GM21825 (cell line): ENCODE results near the gene FLRT2.

ENCODE experiments used
- ATAC-seq: cut with Tn5 transposase; IDR thresholded peaks from one replicate; pipeline ENCODE4 v1.9.1; 2021; ENCODE audit warnings: mild to moderate bottlenecking, moderate library complexity; ENCODE audit not compliant: unreplicated experiment

Gene FLRT2

DNA sequence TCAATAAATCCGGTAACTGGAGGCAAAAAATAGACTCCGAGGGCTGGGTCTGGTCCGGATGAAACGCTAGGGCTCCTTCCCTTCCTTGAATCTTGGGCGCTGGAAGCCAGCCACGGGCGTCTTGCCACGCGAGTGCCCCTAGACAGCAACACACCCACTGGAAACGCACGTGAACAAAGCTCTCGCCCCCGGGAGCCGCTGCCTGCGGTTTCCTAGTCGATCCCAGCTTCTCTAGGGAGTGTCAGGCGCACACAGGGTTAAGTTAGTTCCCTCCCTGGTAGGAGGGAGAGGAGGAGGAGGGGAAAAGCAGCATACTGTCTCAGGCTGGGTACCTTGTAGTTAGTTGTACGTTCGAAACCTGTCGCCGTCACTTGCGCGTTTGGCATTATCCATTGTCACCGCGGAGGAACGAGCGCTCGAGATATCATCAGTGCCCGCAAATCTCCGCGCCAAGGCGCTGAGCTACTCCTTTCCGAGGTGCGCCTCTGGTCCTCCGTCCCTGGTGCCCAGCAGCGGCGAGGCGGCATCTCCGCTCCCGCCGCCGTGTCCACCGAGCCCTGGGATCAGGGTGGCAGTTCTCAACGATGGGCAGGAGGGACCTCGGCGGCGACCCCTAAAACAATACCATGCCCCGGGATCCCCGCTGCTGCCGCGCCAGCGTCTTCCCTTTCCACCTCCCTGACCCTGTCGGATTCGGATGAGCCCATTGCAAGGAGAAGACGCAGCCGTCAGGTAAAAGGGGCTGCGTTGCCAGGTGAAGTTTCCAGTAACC lies at the start of gene FLRT2:
FLRT2 (plus strand) TSS at position 342 of the 772 bp plus-strand sequence. CDS start 91,371 bp downstream, outside the sequence.
- ATAC-seq, result no peak

DNA sequence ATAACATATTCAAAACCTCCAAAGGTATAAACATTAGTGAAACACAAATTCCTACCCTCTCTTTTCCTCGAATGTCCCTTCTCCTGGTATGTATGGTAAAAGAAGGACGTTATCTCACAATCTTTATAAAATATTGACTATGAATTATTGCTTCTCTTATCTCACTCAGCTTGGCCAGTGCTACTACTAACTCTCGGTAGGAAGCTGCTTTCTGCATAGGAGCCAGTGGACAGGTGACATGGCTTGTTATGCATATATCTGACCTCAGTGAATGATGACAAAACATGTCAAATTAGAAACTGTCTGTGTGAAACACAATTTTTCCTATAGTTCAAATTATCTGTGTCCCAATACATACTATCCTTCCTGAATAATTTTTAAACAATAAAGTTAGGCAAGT lies 48.5 kb upstream of the FLRT2 start:
- no peak for ATAC-seq

GRCh38 chr14:85482552-85482951 lies 47.4 kb upstream of the FLRT2 start:
- ATAC-seq, result no peak

GRCh38 chr14:85483037-85483436 lies 46.9 kb upstream of the FLRT2 start:
- no peak for ATAC-seq

GRCh38 chr14:85483652-85484051 lies 46.3 kb upstream of the FLRT2 start:
- ATAC-seq, result no peak

- no peak for ATAC-seq
Observed at GRCh38 chr14:85487215-85487614, 42.7 kb upstream of the FLRT2 start.

DNA sequence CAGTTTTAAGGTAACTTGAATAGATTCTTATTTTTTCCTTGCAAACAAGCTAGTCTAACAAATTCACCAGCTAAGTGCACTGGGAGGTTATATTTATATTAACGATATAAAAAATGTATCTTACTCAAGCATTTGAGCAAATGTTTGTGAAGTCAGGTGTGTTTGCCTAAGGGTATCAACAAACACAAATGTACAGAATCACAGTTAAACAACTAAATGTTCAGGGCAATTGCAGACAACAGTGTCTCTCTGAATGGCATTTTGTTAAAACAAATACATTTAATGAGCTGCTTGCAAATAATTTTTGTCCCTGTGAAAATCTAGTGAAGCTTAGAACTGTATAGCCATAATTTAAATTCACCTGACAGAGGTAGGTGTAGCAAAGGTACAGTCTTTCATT lies 28.2 kb upstream of the FLRT2 start:
- ATAC-seq, result no peak

DNA sequence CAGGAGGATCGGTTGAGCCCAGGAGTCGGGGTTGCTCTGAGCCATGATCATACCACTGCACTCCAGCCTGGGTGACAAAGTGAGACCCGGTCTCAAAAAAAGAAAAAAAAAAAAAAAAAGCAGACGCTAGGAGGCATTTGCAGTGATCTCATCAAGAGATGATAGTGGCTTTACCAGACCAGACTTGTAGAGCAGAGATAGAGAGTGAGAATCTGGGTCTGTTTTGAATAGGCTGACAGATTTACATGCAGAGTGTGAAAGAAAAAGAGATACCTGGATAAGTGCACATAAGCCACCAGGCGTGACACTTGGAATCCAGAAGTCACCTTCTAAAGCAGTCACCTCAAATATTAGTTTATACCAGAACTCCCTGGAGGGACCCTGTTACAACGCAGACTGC lies 21.1 kb upstream of the FLRT2 start:
- no peak for ATAC-seq

DNA sequence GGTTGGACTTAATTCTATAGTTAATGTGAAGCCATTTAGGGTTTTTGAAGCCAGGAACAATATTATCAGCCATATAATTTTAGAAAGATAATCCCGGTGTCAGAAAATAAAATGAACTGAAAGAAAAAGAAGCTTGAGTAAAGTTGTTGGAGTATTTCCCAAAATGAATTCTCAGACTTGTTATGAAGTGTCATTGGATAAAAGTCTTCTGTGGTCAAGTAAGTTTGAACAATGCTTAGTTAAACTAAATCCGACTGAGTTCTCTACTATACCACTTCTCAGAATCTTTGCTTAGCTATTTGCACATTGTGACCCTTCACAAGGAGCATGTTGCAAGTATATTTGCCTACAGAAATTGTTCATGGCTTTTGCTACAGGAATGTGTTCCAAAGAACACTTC lies 17.5 kb upstream of the FLRT2 start:
- ATAC-seq, result no peak

- ATAC-seq, result no peak
Observed at GRCh38 chr14:85514487-85514886, 15.5 kb upstream of the FLRT2 start.

DNA sequence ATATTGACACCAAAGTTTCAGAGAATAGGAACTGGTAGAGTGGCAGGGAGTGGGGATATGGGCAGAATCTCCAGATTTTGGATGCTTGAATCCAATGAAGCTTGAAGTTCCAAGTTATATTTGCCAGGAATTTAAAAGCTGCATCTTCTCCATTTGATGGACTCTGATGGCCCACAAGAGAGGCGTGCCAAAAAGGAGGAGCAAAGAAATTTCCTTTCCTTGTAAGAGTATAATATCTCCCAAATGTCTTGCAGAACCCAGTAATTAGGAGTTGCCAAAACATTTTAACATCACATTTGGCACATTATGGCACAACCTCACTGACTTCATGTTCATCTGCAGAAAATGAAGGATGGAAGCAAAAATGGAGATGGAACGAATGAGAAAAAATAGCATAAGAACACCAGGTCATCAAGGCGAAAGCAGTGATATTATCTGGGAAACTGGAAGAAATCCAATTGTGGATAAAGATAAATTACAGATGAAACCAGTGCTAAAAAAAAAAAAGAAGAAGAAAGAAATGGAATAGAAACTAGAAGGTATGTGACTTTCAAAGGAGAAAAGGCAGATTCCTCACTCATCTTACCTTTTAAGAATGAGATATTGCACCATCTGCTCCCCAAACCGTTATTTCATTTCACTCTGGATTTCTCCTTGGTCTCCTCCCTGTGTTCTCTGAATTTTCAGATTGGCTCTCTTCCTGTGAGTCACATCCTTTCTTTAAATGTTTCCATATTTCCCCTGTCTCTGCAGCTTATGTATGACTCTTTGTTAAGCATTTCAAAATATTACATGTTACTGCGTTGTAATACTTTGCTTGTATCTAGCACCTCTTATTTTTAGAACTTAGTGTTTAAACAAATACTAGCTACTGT lies 13.5 kb upstream of the FLRT2 start:
- ATAC-seq, result no peak

DNA sequence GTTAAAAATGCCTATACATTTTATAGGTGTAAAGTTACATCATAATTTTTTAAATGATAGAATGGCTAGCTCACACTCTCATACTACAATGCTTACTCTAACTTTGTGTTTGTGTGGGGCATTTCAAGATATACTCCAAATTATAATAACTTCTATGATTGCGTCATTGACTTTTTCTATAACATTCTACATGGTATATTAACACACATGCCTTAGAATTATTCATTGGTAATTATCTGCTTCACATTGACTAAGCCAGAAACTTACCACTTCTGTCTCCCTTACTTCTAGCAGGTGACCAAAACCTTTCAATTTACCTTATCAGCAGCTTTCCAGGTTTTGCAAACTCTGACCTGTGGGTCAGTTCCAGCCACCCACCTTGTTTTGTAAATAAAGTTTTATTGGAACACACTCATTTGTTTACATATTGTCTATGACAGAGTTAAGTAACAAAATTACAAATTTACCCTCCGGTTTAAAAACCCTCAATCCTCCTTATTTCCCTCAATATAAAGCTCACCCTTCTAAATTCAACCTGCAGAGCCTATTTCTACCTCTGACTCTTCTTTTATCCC lies 12.7 kb upstream of the FLRT2 start:
- no peak for ATAC-seq

- no peak for ATAC-seq
Observed at GRCh38 chr14:85519661-85520305, 10.2 kb upstream of the FLRT2 start.

DNA sequence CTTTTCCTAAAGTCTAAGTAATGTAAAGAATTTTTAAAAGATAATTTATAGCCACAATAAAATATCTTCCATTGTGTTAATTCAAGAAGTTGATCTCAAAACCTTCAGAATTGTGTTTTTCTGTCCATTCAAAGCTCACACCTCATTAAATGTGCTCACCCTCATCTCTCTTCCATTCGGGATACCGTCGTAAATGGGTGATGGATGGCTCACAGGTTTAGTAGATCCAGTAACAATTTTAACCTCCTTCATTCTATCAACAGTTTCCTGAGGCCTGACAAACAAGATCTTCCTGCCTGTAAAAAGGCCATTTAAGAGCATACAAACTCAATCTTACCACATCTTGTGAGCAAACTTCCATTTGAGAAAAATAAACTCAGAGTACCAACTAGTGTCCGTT lies 9.4 kb upstream of the FLRT2 start:
- no peak for ATAC-seq

DNA sequence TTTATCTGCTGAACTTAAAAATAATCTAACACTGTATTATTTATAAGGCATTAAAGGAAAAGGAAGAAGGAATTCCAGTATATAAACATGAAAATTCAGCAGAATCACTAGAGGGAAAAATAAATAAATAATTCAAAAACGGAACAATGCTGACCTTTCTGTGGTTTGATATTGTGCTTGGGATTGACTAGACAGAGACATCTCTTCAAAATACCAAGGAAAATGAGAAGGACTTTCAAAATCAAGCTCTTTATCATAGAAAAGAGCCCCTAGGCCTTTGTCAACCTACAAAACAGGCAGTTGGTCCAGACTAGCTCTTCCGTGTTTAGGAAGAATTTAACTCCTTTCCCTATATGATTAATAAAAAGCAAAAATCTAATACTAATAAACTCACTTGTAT lies 6.3 kb upstream of the FLRT2 start:
- no peak for ATAC-seq

- no peak for ATAC-seq
Observed at GRCh38 chr14:85527006-85527405, 2.9 kb upstream of the FLRT2 start.

DNA sequence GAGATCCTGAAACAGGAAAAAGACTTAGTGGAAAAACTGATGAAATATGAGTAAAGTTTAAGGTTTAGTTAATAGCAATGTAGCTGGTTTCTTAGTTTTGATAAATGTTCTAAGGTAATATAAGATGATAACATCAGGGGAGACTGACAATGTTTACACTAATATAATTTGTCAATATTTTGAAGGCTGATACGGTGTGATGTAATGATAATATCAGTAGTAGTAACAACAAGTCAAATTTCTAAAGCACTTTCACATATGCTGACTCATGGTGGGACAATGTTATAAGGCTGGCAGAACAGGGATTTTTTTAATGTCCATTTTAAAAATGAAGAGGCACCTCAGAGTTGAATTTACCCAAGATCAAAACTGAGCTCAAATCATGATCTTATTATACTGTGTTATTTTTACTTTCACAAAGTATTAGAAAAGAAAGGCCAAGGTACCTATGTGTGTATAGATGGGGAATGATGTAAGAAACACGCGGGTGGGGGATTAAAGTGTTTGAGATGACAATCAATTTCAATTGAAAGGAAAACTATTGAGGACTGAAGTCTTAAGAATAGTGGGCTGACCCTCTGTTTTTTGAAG lies 2.4 kb upstream of the FLRT2 start:
- no peak for ATAC-seq

GRCh38 chr14:85528080-85528896 lies 1.7 kb upstream of the FLRT2 start:
- ATAC-seq, result no peak

DNA sequence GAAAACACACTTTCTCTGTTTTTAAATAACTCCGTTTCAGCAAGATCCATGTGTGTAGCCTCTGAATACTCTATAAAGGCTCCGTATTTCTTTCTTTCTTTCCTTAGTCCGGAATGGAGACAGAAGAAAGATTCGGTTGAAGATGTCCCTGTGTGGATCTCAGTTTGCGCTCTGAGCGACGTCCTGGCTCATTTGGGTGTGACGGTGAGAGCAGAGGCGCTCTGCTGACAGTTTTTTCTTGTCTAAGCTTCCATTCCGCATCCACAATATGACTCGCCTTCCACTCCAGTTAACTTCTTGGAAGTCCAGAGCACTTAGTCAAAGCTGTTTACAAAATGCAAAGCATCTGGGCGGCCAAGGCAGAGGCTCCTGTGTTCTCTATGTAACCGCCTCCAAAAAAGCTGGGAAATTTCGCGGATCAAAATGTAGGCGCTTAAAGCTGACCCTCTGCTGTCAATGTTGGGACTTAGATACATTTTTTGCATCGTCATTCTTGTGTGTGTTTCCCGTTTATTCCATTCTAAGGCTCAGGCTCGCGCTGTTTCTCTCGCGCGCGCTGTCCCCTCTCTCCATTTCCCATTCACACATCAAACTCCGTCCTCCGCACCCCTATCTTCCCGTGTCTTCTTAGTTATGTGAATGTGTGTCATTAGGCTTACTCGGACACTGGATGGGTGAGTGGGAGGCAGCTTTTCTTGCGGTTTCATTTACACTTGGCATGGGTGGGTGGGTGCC lies 880 bp upstream of the FLRT2 start:
- ATAC-seq, result no peak
